K562 (cell line): ENCODE results near the gene OPRL1. TPM values are rescaled to one million over a fixed set of nuclear protein-coding genes. Genes with fewer than 3 reads are reported as not detected.

ENCODE experiments used
- E2F5 ChIP-seq: sonication (generic); formaldehyde crosslinking; IDR thresholded peaks from 2 replicates; pipeline ENCODE4 v1.8.0; 2022; ENCODE audit warnings: mild to moderate bottlenecking, missing genetic modification reagents
- HDAC1 ChIP-seq, 2 experiments: fragments of 450-650 bp; IDR thresholded peaks; 2 replicates each; pipeline ENCODE4 v1.6.1; 2016 to 2017; ENCODE audit warnings: inconsistent platforms in 1 of 2, mild to moderate bottlenecking in 1 of 2, moderate library complexity in 1 of 2
- KLF6 ChIP-seq: fragments of 250-450 bp; sonication (Bioruptor Pico); IDR thresholded peaks from 2 replicates; pipeline ENCODE4 v1.4.0; 2020; ENCODE audit warnings: mild to moderate bottlenecking, moderate library complexity, borderline replicate concordance
- PRDM10 ChIP-seq: fragments of 450-650 bp; IDR thresholded peaks from 2 replicates; pipeline ENCODE4 v1.6.1; 2018; ENCODE audit not compliant: partially characterized antibody
- SP2 ChIP-seq: IDR thresholded peaks from 2 replicates; pipeline ENCODE4 v1.6.1; 2011; ENCODE audit warnings: mild to moderate bottlenecking, low read depth, low read length, moderate library complexity; ENCODE audit not compliant: poor library complexity, severe bottlenecking; ENCODE audit errors: extremely low read depth
- SRSF7 ChIP-seq: fragments of 200-400 bp; formaldehyde crosslinking; optimal IDR thresholded peaks from 2 replicates; pipeline ENCODE3; 2017; ENCODE audit warnings: mild to moderate bottlenecking, low read depth, low read length
- XRCC4 ChIP-seq: IDR thresholded peaks from one replicate; pipeline ENCODE4 v1.6.1; 2011; ENCODE audit not compliant: insufficient read depth, insufficient read length; ENCODE audit errors: extremely low read depth
- ZBTB11 ChIP-seq, 3 experiments: fragments of 200-800 bp in 1 of 3; fragments of 250-450 bp in 1 of 3; fragments of 450-650 bp in 1 of 3; sonication (Bioruptor Pico) in 1 of 3; sonication (Bioruptor generic) in 1 of 3; formaldehyde crosslinking in 1 of 3; IDR thresholded peaks; 2 replicates each; pipeline versions ENCODE4 v1.6.1 to v1.8.0; 2016 to 2022; ENCODE audit warnings: mild to moderate bottlenecking in 2 of 3, missing genetic modification characterization in 2 of 3, missing compliant biosample characterization in 1 of 3, moderate library complexity in 1 of 3
- ZBTB26 ChIP-seq: fragments of 450-650 bp; formaldehyde crosslinking; IDR thresholded peaks from 2 replicates; pipeline ENCODE4 v1.4.0; 2022; ENCODE audit warnings: missing genetic modification characterization
- ZNF140 ChIP-seq: fragments of 250-450 bp; sonication (Bioruptor Pico); IDR thresholded peaks from 2 replicates; pipeline ENCODE4 v1.8.0; 2021; ENCODE audit warnings: moderate library complexity, mild to moderate bottlenecking, inconsistent platforms
- ZNF146 ChIP-seq: IDR thresholded peaks from one replicate; pipeline ENCODE4 v1.6.1; 2018; ENCODE audit warnings: missing compliant biosample characterization; ENCODE audit not compliant: unreplicated experiment
- polyA plus RNA-seq, 8 experiments: library from polyadenylated mRNA; depleted of rRNA in 4 of 8; stranded (reverse) in 5 of 8; unstranded in 3 of 8; fragments of >200 nt; fragmentation: Nextera tagmentation in 2 of 8; fragmentation: Illumina TruSeq in 1 of 8; extraction: Ambion mirVana in 2 of 8; extraction: Trizol in 1 of 8; gene quantifications; 2 replicates each; pipeline versions ENCODE4 v1.2.1 to v1.2.3, GENCODE V29; 2011 to 2014; ENCODE audit warnings: inconsistent platforms in 1 of 8, missing spikeins in 1 of 8
- total RNA-seq, 7 experiments: library from RNA; depleted of rRNA in 6 of 7; stranded (reverse); fragments of >200 nt in 6 of 7; fragmentation: Illumina TruSeq in 2 of 7; extraction: Trizol in 2 of 7; gene quantifications; 2 replicates each; pipeline versions ENCODE4 v1.2.1 to v1.2.3, GENCODE V29; 2011 to 2021; ENCODE audit warnings: low replicate concordance in 1 of 7

OPRL1 gene
- total and polyA plus RNA-seq, 9 of the 15 experiments (the other 6 are each of a cell fraction or from before 2014, with no cell fraction given), result 0.06 to 0.33 (median 0.11) TPM; not detected in 2

GRCh38 chr20:64065062-64065973 is 14.6 kb upstream of the OPRL1 start (continued):
- TF ChIP-seq ZBTB26 (CRISPR knock-in tag), result no peak
- peak; percentile 74 for TF ChIP-seq PRDM10
- TF ChIP-seq E2F5 (CRISPR knock-in tag), result no peak
- TF ChIP-seq ZNF140, result no peak
- no peak for TF ChIP-seq ZNF146
- TF ChIP-seq KLF6 (CRISPR knock-in tag), result no peak
- no peak for TF ChIP-seq SP2
- TF ChIP-seq SRSF7, result no peak
- no peak for TF ChIP-seq HDAC1 (IDR thresholded peaks at IDR 0.05)
- 0 out of 6 replicates have a peak, but pooled peaks of 1 of the 3 experiments have one; percentile 15 for TF ChIP-seq ZBTB11 (CRISPR knock-in tag; IDR thresholded peaks at IDR 0.05)
- TF ChIP-seq XRCC4, result no peak
